Fibroblast of lung (primary cell): ENCODE data around the gene SEMA4D. TPM values are rescaled to one million over a fixed set of nuclear protein-coding genes. Genes with fewer than 3 reads are reported as not detected.

Source experiments
- DNase-seq, 2 donors: peaks; one replicate each; pipeline versions ENCODE4 v3.0.0 to v3.0.0-alpha.2; 2010; ENCODE audit warnings: low read depth in 2 of 2
- H2AFZ ChIP-seq: 2 replicates; pipeline ENCODE4 v1.5.1; 2012; ENCODE audit warnings: low read length, control low read depth, inconsistent platforms
- H3K27ac ChIP-seq: 2 replicates; pipeline ENCODE4 v1.5.1; 2011; ENCODE audit warnings: low read length, control low read depth; ENCODE audit not compliant: insufficient read depth
- H3K27me3 ChIP-seq: 2 replicates; pipeline ENCODE4 v1.5.1; 2011; ENCODE audit warnings: mild to moderate bottlenecking, low read length; ENCODE audit not compliant: control insufficient read depth, insufficient read depth
- H3K36me3 ChIP-seq: 2 replicates; pipeline ENCODE4 v1.5.1; 2011; ENCODE audit warnings: low read length; ENCODE audit not compliant: control insufficient read depth, insufficient read depth
- H3K4me1 ChIP-seq: 2 replicates; pipeline ENCODE4 v1.5.1; 2011; ENCODE audit warnings: low read length; ENCODE audit not compliant: control insufficient read depth, insufficient read depth; ENCODE audit errors: extremely low read depth
- H3K4me2 ChIP-seq: 2 replicates; pipeline ENCODE4 v1.5.1; 2011; ENCODE audit warnings: low read length, control low read depth; ENCODE audit not compliant: insufficient read depth; ENCODE audit errors: extremely low read depth
- H3K4me3 ChIP-seq, 4 experiments: fragments of 200-600 bp in 1 of 4; sonication (generic) in 1 of 4; replicated peaks in 1 of 4; 2 replicates each; pipeline ENCODE4 v1.5.1; 2011 to 2016; ENCODE audit warnings: low read length in 4 of 4, low read depth in 3 of 4, mild to moderate bottlenecking in 3 of 4, control low read depth in 2 of 4, inconsistent platforms in 1 of 4, mixed read lengths in 1 of 4; ENCODE audit not compliant: insufficient read depth in 1 of 4; ENCODE audit errors: control extremely low read depth in 1 of 4
- H3K79me2 ChIP-seq: 2 replicates; pipeline ENCODE4 v1.5.1; 2012; ENCODE audit warnings: mild to moderate bottlenecking, low read length, inconsistent platforms; ENCODE audit not compliant: control insufficient read depth, insufficient read depth
- H3K9ac ChIP-seq: 2 replicates; pipeline ENCODE4 v1.5.1; 2011; ENCODE audit warnings: mild to moderate bottlenecking, low read length, control low read depth; ENCODE audit not compliant: insufficient read depth
- H3K9me3 ChIP-seq: 2 replicates; pipeline ENCODE4 v1.5.1; 2012; ENCODE audit warnings: low read depth, low read length; ENCODE audit not compliant: control insufficient read depth, insufficient read depth
- H4K20me1 ChIP-seq: 2 replicates; pipeline ENCODE4 v1.5.1; 2011; ENCODE audit warnings: low read length; ENCODE audit not compliant: control insufficient read depth, insufficient read depth; ENCODE audit errors: extremely low read depth
- CTCF ChIP-seq, 2 donors: IDR thresholded peaks in 1 of 2; conservative IDR thresholded peaks in 1 of 2; 1 replicate in 1 of 2; 2 replicates in 1 of 2; pipeline ENCODE4 v1.5.1; 2011 to 2012; ENCODE audit warnings: low read length in 2 of 2, control low read depth in 1 of 2, inconsistent platforms in 1 of 2, low read depth in 1 of 2, mild to moderate bottlenecking in 1 of 2
- EZH2 ChIP-seq: IDR thresholded peaks from 2 replicates; pipeline ENCODE4 v1.5.1; 2012; ENCODE audit warnings: low read length, control low read depth, mild to moderate bottlenecking; ENCODE audit errors: missing control alignments
- polyA plus RNA-seq, 2 donors: library from polyadenylated mRNA; depleted of rRNA in 1 of 2; stranded (reverse) in 1 of 2; unstranded in 1 of 2; fragments of >200 nt; gene quantifications; 2 replicates each; pipeline ENCODE4 v1.2.1, GENCODE V29; 2011 to 2012; ENCODE audit warnings: missing spikeins in 1 of 2
- total RNA-seq: library from RNA; depleted of rRNA; stranded (reverse); fragments of >200 nt; gene quantifications from 2 replicates; pipeline ENCODE4 v1.2.1, GENCODE V29; 2014

Gene SEMA4D
- total and polyA plus RNA-seq, 2 donors (not counting 1 experiment from before 2014, with no cell fraction given) = 0.67 to 2.6 TPM

GRCh38 chr9:89428222-89428761, 69.6 kb downstream of the SEMA4D start:
- no peaks in the 10 kb centered on the region for H3K36me3 ChIP-seq
- no peak overlapping the region for H2AFZ ChIP-seq
- H3K27me3 ChIP-seq = no peaks in the 10 kb centered on the region
- TF ChIP-seq EZH2 = no peak
- no peak for TF ChIP-seq CTCF (conservative IDR thresholded peaks at IDR 0.05 in 1 of 2, IDR thresholded peaks at IDR 0.05 in 1 of 2; ENCODE audit: low read depth in 1 of 2, low read length in 2 of 2)
- H3K27ac ChIP-seq = no peak overlapping the region
- no peaks in the 10 kb centered on the region for H4K20me1 ChIP-seq
- H3K4me1 ChIP-seq = no peaks in the 10 kb centered on the region
- no peak overlapping the region for H3K4me2 ChIP-seq
- H3K4me3 ChIP-seq = no peak overlapping the region
- no peaks in the 10 kb centered on the region for H3K79me2 ChIP-seq
- DNase-seq = no peak
- H3K9ac ChIP-seq = no peak overlapping the region
- no peaks in the 10 kb centered on the region for H3K9me3 ChIP-seq

GRCh38 chr9:89427621-89428221, 70.2 kb downstream of the SEMA4D start:
- Histone ChIP-seq H3K79me2 (no peaks in the 10 kb centered on the region), H3K27ac (no peak overlapping the region), H3K9me3 (no peaks in the 10 kb centered on the region), H3K4me3 (no peak overlapping the region), H2AFZ (no peak overlapping the region), H3K27me3 (no peaks in the 10 kb centered on the region), H4K20me1 (no peaks in the 10 kb centered on the region), H3K4me2 (no peak overlapping the region), H3K4me1 (no peaks in the 10 kb centered on the region), H3K36me3 (no peaks in the 10 kb centered on the region), H3K9ac (no peak overlapping the region)
- no peak for TF ChIP-seq CTCF (conservative IDR thresholded peaks at IDR 0.05 in 1 of 2, IDR thresholded peaks at IDR 0.05 in 1 of 2; ENCODE audit: low read depth in 1 of 2, low read length in 2 of 2)
- no peak for TF ChIP-seq EZH2
- no peak for DNase-seq

- H3K9me3 ChIP-seq = no peaks in the 10 kb centered on the region
- no peak overlapping the region for H3K4me3 ChIP-seq
- H3K27ac ChIP-seq = no peak overlapping the region
- H3K9ac ChIP-seq = no peak overlapping the region
- TF ChIP-seq CTCF (conservative IDR thresholded peaks at IDR 0.05 in 1 of 2, IDR thresholded peaks at IDR 0.05 in 1 of 2; ENCODE audit: low read depth in 1 of 2, low read length in 2 of 2) (no peak), EZH2 (no peak)
- H3K36me3 ChIP-seq = no peaks in the 10 kb centered on the region
- H3K27me3 ChIP-seq = no peaks in the 10 kb centered on the region
- no peaks in the 10 kb centered on the region for H4K20me1 ChIP-seq
- no peak overlapping the region for H2AFZ ChIP-seq
- H3K4me1 ChIP-seq = no peaks in the 10 kb centered on the region
- no peaks in the 10 kb centered on the region for H3K79me2 ChIP-seq
- no peak overlapping the region for H3K4me2 ChIP-seq
- no peak for DNase-seq
Measured at GRCh38 chr9:89426384-89426961, 71.4 kb downstream of the SEMA4D start.
